Measurements from ENCODE around the gene ZNF385C. TPM values are rescaled to one million over a fixed set of nuclear protein-coding genes. Genes with fewer than 3 reads are reported as not detected.
A peak's percentile ranks its signal among the peaks of the same experiment; 100 is the strongest.

ZNF385C gene
- total and polyA plus RNA-seq, 2 of the 13 experiments (the other 11 are each of a cell fraction or from before 2014, with no cell fraction given) = 2.3 to 6.1 TPM

DNA sequence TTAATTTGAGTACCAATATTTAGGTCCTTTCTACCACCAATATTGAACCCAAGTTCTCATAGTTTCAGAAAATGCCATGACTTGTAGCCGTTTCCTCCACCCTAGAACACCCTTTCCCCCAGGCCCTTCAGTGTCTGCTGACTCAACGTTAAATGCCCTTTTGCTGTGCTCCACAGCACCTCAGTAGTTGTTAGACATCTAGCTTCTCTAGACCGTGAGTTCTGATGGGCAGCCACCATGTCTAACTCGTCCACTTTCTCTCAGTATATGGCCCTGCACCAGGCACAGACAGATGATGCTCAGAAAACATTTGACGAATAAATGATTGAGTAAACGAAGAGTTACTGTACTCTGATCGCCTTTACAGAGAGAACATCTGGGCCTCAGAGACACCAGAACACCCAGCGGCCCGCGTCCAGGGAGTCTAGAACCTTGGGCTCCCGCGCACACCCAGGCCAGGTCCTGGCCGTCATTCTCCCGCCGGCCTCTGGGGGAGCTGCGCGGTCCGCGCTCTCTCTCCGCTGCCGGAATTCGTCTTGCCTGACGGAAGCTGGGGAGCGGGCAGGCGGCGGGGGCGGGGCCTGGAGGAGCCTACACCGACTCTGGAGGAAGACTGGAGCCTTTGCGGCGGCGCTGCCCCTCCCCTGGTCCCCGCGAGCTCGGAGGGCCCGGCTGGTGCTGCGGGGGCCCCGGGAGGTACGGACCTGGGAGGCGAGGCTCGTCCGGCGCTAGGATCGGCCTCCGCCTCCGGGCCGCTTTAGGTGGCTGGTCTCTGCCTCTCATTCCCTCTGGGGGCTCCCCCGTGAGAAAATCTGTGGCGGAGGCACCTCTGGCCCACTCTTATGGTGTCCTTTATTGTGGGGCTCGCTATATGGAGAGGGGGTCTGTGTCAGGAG is 78.5 kb downstream of the ZNF385C start, which contains the start of gene NKIRAS2 (continued):
- TF ChIP-seq ZNF615 (CRISPR knock-in tag; IDR thresholded peaks at IDR 0.05; ENCODE audit: borderline replicate concordance) = no peak
- no peak for TF ChIP-seq ZNF367 (CRISPR knock-in tag; IDR thresholded peaks at IDR 0.05; ENCODE audit: borderline replicate concordance)
- TF ChIP-seq, protein P1, sequence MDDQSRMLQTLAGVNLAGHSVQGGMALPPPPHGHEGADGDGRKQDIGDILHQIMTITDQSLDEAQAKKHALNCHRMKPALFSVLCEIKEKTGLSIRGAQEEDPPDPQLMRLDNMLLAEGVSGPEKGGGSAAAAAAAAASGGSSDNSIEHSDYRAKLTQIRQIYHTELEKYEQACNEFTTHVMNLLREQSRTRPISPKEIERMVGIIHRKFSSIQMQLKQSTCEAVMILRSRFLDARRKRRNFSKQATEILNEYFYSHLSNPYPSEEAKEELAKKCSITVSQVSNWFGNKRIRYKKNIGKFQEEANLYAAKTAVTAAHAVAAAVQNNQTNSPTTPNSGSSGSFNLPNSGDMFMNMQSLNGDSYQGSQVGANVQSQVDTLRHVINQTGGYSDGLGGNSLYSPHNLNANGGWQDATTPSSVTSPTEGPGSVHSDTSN (CRISPR knock-in tag; IDR thresholded peaks at IDR 0.05; ENCODE audit: borderline replicate concordance) = no peak
- TF ChIP-seq IKZF1 (IDR thresholded peaks at IDR 0.05) = no peak
- TF ChIP-seq ZEB1 (IDR thresholded peaks at IDR 0.05; ENCODE audit: insufficient replicate concordance, low read depth) = no peak
- no peak for TF ChIP-seq SIX4 (CRISPR knock-in tag; IDR thresholded peaks at IDR 0.05)
- TF ChIP-seq, protein P2, sequence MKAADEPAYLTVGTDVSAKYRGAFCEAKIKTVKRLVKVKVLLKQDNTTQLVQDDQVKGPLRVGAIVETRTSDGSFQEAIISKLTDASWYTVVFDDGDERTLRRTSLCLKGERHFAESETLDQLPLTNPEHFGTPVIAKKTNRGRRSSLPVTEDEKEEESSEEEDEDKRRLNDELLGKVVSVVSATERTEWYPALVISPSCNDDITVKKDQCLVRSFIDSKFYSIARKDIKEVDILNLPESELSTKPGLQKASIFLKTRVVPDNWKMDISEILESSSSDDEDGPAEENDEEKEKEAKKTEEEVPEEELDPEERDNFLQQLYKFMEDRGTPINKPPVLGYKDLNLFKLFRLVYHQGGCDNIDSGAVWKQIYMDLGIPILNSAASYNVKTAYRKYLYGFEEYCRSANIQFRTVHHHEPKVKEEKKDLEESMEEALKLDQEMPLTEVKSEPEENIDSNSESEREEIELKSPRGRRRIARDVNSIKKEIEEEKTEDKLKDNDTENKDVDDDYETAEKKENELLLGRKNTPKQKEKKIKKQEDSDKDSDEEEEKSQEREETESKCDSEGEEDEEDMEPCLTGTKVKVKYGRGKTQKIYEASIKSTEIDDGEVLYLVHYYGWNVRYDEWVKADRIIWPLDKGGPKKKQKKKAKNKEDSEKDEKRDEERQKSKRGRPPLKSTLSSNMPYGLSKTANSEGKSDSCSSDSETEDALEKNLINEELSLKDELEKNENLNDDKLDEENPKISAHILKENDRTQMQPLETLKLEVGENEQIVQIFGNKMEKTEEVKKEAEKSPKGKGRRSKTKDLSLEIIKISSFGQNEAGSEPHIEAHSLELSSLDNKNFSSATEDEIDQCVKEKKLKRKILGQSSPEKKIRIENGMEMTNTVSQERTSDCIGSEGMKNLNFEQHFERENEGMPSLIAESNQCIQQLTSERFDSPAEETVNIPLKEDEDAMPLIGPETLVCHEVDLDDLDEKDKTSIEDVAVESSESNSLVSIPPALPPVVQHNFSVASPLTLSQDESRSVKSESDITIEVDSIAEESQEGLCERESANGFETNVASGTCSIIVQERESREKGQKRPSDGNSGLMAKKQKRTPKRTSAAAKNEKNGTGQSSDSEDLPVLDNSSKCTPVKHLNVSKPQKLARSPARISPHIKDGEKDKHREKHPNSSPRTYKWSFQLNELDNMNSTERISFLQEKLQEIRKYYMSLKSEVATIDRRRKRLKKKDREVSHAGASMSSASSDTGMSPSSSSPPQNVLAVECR (CRISPR knock-in tag; IDR thresholded peaks at IDR 0.05; ENCODE audit: borderline replicate concordance) = peak; percentile 89; the same call in 1 of the 2 replicates
- peak; percentile 96 for TF ChIP-seq GABPA (IDR thresholded peaks at IDR 0.05; ENCODE audit: low read depth, low read length)
- peak; percentile 96 for TF ChIP-seq GABPA (CRISPR knock-in tag; IDR thresholded peaks at IDR 0.05; ENCODE audit: low read depth)
- TF ChIP-seq ZNF326 (CRISPR knock-in tag; IDR thresholded peaks at IDR 0.05; ENCODE audit: borderline replicate concordance) = no peak
- no peak for TF ChIP-seq ZNF883 (CRISPR knock-in tag; IDR thresholded peaks at IDR 0.05; ENCODE audit: not compliant biosample characterization)
- TF ChIP-seq ZNF547 (CRISPR knock-in tag; IDR thresholded peaks at IDR 0.05) = peak; percentile 53
- TF ChIP-seq ZNF776 (CRISPR knock-in tag; IDR thresholded peaks at IDR 0.05) = peak; percentile 75; the same call in 1 of the 2 replicates
- TF ChIP-seq, protein P3, sequence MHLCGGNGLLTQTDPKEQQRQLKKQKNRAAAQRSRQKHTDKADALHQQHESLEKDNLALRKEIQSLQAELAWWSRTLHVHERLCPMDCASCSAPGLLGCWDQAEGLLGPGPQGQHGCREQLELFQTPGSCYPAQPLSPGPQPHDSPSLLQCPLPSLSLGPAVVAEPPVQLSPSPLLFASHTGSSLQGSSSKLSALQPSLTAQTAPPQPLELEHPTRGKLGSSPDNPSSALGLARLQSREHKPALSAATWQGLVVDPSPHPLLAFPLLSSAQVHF (CRISPR knock-in tag; IDR thresholded peaks at IDR 0.05) = no peak
- TF ChIP-seq, protein P4, sequence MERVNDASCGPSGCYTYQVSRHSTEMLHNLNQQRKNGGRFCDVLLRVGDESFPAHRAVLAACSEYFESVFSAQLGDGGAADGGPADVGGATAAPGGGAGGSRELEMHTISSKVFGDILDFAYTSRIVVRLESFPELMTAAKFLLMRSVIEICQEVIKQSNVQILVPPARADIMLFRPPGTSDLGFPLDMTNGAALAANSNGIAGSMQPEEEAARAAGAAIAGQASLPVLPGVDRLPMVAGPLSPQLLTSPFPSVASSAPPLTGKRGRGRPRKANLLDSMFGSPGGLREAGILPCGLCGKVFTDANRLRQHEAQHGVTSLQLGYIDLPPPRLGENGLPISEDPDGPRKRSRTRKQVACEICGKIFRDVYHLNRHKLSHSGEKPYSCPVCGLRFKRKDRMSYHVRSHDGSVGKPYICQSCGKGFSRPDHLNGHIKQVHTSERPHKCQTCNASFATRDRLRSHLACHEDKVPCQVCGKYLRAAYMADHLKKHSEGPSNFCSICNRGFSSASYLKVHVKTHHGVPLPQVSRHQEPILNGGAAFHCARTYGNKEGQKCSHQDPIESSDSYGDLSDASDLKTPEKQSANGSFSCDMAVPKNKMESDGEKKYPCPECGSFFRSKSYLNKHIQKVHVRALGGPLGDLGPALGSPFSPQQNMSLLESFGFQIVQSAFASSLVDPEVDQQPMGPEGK (CRISPR knock-in tag; IDR thresholded peaks at IDR 0.05) = peak; percentile 95
- TF ChIP-seq ZNF674 (CRISPR knock-in tag; IDR thresholded peaks at IDR 0.05; ENCODE audit: low read depth) = peak; percentile 69; the same call in 1 of the 2 replicates
- no peak for TF ChIP-seq JARID2 (CRISPR knock-in tag; IDR thresholded peaks at IDR 0.05; ENCODE audit: insufficient replicate concordance)
- peak; percentile 76; the same call in 1 of the 2 replicates for TF ChIP-seq AKAP8 (CRISPR knock-in tag; IDR thresholded peaks at IDR 0.05)
- TF ChIP-seq, protein P5, sequence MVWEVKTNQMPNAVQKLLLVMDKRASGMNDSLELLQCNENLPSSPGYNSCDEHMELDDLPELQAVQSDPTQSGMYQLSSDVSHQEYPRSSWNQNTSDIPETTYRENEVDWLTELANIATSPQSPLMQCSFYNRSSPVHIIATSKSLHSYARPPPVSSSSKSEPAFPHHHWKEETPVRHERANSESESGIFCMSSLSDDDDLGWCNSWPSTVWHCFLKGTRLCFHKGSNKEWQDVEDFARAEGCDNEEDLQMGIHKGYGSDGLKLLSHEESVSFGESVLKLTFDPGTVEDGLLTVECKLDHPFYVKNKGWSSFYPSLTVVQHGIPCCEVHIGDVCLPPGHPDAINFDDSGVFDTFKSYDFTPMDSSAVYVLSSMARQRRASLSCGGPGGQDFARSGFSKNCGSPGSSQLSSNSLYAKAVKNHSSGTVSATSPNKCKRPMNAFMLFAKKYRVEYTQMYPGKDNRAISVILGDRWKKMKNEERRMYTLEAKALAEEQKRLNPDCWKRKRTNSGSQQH (CRISPR knock-in tag; IDR thresholded peaks at IDR 0.05; ENCODE audit: low read depth) = peak; percentile 63; the same call in 1 of the 2 replicates
